Adrenal gland (tissue), 5 donors: ENCODE results near the gene DLX5.

Source experiments
- POLR2A ChIP-seq, 2 donors: fragments of 450-650 bp; IDR thresholded peaks; one replicate each; pipeline ENCODE4 v1.6.1; 2017; ENCODE audit warnings: antibody characterized with exemption in 2 of 2, mild to moderate bottlenecking in 2 of 2, moderate library complexity in 1 of 2
- TF ChIP-seq, protein P1 (sequence below), 6 experiments: fragments of 450-650 bp in 4 of 6; fragments of 200-600 bp in 2 of 6; sonication (generic) in 1 of 6; IDR thresholded peaks; 1 replicate in 5 of 6; 2 replicates in 1 of 6; pipeline versions ENCODE4 v1.5.1 to v1.8.0; 2016 to 2021; ENCODE audit warnings: antibody characterized with exemption in 6 of 6, mild to moderate bottlenecking in 2 of 6, moderate library complexity in 1 of 6
- donor health status: DM: no; HTN: no; CAD: no.

DNA sequence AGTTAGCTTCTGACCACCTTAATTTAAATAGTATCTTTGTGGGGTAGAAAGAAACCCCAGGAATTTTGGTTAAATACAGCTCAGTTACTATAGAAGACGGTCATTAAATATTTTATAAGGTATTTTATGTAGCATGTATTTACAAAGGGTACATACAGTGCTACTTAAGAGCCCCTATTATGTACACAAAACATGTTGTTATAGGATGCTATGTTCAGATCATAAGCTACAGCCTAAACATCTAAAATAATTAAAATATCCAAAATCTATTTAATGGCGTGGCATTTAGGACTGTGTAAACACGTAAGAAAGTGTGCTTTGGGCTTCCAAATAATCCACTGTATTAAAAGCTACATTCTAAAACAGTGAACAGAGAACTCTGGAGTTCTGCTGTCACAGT is 39.4 kb upstream of the DLX5 start:
- TF ChIP-seq POLR2A (IDR thresholded peaks at IDR 0.05), result no peak
- TF ChIP-seq, protein P1, sequence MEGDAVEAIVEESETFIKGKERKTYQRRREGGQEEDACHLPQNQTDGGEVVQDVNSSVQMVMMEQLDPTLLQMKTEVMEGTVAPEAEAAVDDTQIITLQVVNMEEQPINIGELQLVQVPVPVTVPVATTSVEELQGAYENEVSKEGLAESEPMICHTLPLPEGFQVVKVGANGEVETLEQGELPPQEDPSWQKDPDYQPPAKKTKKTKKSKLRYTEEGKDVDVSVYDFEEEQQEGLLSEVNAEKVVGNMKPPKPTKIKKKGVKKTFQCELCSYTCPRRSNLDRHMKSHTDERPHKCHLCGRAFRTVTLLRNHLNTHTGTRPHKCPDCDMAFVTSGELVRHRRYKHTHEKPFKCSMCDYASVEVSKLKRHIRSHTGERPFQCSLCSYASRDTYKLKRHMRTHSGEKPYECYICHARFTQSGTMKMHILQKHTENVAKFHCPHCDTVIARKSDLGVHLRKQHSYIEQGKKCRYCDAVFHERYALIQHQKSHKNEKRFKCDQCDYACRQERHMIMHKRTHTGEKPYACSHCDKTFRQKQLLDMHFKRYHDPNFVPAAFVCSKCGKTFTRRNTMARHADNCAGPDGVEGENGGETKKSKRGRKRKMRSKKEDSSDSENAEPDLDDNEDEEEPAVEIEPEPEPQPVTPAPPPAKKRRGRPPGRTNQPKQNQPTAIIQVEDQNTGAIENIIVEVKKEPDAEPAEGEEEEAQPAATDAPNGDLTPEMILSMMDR (IDR thresholded peaks at IDR 0.05), result no peak
